Memory B cell (primary cell): Measurements from ENCODE around the gene EPB41L4A.

ENCODE experiments used
- ATAC-seq: fragments of 150-1000 bp; cut with Tn5 transposase; 2 replicates; pipeline ENCODE4 v1.10.0; 2021; ENCODE audit warnings: low read depth, mild to moderate bottlenecking, moderate library complexity
- DNase-seq, 2 donors: peaks; one replicate each; pipeline ENCODE4 v3.0.0; 2022; ENCODE audit warnings: low spot score in 2 of 2
- H3K27ac Mint-ChIP-seq: one replicate; pipeline ENCODE4 v1.8.0; 2022; ENCODE audit warnings: mild to moderate bottlenecking, moderate library complexity, mixed read lengths
- H3K27me3 Mint-ChIP-seq: one replicate; pipeline ENCODE4 v1.8.0; 2022; ENCODE audit warnings: mixed read lengths
- H3K36me3 Mint-ChIP-seq: one replicate; pipeline ENCODE4 v1.8.0; 2022; ENCODE audit warnings: mild to moderate bottlenecking, mixed read lengths
- H3K4me1 Mint-ChIP-seq: one replicate; pipeline ENCODE4 v1.8.0; 2022; ENCODE audit warnings: mixed read lengths
- H3K4me3 Mint-ChIP-seq: one replicate; pipeline ENCODE4 v1.8.0; 2022; ENCODE audit warnings: mild to moderate bottlenecking, moderate library complexity, mixed read lengths
- H3K9me3 Mint-ChIP-seq: one replicate; pipeline ENCODE4 v1.8.0; 2022; ENCODE audit warnings: mixed read lengths

The EPB41L4A gene

DNA sequence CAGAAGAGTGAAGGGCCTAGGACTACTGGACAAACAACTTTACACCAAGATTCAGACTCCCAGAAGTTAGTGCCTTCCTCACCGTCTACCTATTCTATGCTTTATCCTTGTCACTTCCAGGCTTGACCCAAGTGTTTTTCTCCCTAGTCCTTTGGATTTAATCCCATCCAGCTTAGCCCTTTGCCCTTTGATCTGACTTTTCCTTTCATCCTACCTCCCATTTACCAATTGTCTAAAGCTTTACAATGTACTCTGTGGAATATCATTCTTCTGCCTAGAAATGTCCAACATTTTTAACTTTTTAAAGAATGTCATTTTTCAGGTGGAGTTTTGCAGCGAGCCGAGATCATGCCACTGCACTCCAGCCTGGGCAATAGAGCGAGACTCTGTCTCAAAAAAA, 292.1 kb downstream of the EPB41L4A start:
- Mint-ChIP-seq H3K27me3 (peaks cover 10% of the 10 kb centered on the region), H3K9me3 (no peaks in the 10 kb centered on the region), H3K4me3 (no peak overlapping the region), H3K36me3 (no peaks in the 10 kb centered on the region), H3K27ac (no peak overlapping the region), H3K4me1 (no peaks in the 10 kb centered on the region)
- no peak for ATAC-seq
- no peak for DNase-seq

DNA sequence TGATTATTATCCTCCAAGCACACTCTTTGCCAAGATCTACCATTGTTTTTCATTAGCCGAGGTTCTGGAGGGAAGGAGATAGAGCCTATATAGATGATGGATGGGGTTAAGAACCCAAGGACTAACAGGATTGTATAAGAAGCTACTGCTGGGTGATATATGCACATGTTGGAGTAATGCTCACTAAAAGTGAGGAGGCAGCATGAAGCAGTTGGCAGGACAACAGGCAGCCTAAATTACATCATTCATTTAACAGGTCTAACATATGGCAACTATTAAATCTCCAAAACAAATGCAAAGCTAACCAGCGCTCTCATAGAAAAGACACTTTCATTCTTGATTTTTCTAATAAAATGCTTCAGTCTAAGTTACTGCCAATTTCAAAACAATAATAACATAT, 293.2 kb downstream of the EPB41L4A start:
- peaks cover 2% of the 10 kb centered on the region for H3K9me3 Mint-ChIP-seq
- DNase-seq (no peak), ATAC-seq (no peak)
- no peak overlapping the region for H3K27ac Mint-ChIP-seq
- H3K36me3 Mint-ChIP-seq = no peaks in the 10 kb centered on the region
- H3K4me3 Mint-ChIP-seq = no peak overlapping the region
- H3K27me3 Mint-ChIP-seq = peaks cover 12% of the 10 kb centered on the region
- H3K4me1 Mint-ChIP-seq = no peaks in the 10 kb centered on the region

DNA sequence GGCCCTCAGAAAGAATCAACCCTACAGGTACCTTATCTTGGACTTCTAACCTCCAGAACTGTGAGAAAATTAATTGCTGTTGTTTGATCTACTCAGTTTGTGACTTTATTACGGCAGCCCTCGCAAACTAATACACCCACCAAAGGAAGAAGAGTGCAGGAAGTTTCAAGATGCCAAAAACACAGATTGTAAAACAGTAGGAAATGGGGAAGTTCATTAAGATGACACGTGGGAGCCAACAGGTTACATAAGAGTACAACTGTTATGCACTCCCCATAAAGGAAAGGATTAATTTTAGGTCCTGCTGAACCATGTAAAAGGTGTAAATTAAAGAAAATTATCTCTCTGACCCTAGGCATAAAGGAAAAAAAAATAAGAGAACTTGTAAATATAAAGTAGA, 294.3 kb downstream of the EPB41L4A start:
- no peak for ATAC-seq
- Mint-ChIP-seq H3K4me1 (no peaks in the 10 kb centered on the region), H3K4me3 (no peak overlapping the region), H3K27ac (no peak overlapping the region), H3K27me3 (peaks cover 17% of the 10 kb centered on the region), H3K36me3 (no peaks in the 10 kb centered on the region), H3K9me3 (peaks cover 3% of the 10 kb centered on the region)
- no peak for DNase-seq

DNA sequence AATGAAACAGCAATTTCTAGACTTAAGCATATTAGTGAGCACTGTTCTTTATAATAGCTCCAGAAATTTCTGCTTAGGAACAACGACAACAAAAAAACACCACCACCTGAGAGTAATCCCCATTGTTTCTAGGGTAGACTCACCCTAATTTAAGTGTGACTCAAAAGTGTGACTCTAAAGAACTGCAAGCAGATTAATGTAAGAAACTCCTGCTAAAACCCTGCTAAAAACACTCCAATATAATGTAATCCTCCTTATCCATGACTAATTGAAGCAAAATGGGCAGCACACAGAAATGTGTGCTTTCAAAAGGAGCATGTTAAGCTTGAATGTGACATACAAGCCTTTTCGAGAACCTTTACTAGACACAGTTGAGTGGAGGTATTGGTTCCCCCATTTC, 296.0 kb downstream of the EPB41L4A start:
- Mint-ChIP-seq H3K4me1 (no peaks in the 10 kb centered on the region), H3K27ac (no peak overlapping the region), H3K27me3 (peaks cover 13% of the 10 kb centered on the region), H3K9me3 (peaks cover 3% of the 10 kb centered on the region), H3K36me3 (no peaks in the 10 kb centered on the region), H3K4me3 (no peak overlapping the region)
- ATAC-seq = no peak
- no peak for DNase-seq

DNA sequence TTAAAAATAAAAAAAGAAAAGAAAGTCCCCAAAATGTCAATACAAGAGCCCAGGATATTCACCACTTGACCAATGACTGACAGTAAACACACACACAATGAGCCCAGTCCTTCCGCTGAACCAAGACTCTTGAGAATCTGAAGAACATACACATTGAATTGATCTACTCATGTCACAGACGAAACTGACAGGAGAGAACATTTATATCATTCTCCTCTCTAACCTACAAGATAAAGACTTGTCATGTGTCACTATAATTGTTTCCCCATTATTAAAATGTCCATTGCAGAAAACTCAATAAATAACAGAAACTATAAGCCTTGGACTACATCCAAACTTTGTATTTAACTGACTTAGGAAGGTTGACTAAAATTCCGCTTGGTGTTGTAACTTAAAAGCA, 296.7 kb downstream of the EPB41L4A start:
- Mint-ChIP-seq H3K4me1 (no peaks in the 10 kb centered on the region), H3K36me3 (no peaks in the 10 kb centered on the region), H3K4me3 (no peak overlapping the region), H3K9me3 (peaks cover 3% of the 10 kb centered on the region), H3K27ac (no peak overlapping the region), H3K27me3 (peaks cover 13% of the 10 kb centered on the region)
- ATAC-seq (no peak), DNase-seq (no peak)

DNA sequence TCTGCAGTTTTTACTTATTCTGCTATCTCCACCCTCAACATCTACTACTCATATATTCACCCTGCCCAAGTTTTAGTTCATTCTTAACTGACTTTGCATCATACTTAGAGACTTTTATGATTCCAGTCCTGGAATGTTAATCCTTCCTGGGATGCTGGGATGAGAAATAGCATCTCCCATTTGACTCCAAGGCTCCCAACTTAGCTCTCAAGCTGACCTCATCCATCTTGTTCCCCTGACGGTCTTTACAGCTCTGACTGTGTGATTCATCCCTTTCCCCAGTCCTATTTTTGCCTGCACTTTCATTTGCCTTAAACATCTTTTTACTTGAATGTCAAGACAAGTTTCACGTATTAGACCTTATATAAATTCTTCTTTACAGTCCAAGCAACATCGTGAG, 297.8 kb downstream of the EPB41L4A start:
- Mint-ChIP-seq H3K4me3 (no peak overlapping the region), H3K27me3 (peaks cover 11% of the 10 kb centered on the region), H3K36me3 (no peaks in the 10 kb centered on the region), H3K9me3 (peaks cover 3% of the 10 kb centered on the region), H3K4me1 (no peaks in the 10 kb centered on the region), H3K27ac (no peak overlapping the region)
- ATAC-seq (no peak), DNase-seq (no peak)

DNA sequence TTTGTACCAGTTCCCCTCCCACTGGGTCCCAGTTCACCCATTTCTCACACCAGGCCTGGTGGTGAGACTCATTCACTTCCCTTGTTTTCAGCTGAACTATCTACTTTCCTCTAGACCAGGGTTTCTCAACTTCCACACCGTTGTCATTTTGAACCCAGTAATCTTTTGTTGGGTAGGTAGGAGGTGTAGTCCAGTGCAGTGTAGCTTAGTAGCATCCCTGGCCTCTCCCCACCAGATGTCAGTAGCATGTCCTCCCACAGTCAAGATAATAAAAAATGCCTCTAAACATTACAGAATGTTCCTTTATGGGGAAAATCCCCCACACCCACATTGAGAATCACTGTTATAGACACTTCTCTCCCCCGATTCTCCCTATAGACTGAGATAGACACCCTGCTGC, 299.1 kb downstream of the EPB41L4A start:
- Mint-ChIP-seq H3K27me3 (peaks cover 11% of the 10 kb centered on the region), H3K9me3 (peaks cover 3% of the 10 kb centered on the region), H3K27ac (no peak overlapping the region), H3K4me1 (no peaks in the 10 kb centered on the region), H3K36me3 (no peaks in the 10 kb centered on the region), H3K4me3 (no peak overlapping the region)
- DNase-seq = no peak
- ATAC-seq = no peak

DNA sequence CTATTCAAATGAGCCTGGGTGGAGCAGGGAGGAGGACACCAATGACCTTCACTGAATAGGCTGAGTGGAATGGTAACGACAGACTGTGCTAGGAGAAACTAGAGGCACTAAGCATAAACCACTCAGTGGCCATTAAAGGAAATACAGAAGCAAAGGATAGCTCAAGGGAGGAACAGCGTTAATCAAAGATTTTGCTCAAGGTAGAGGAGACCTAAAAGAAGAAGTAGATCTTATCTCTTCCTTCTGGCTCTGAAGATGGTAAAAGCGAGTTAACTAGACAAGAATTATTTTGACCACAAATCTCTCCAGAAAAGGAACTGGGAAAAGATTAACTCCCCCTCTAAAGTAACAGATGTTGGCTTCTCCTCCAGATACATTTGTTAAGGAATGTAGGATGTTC, 299.6 kb downstream of the EPB41L4A start:
- H3K9me3 Mint-ChIP-seq = peaks cover 3% of the 10 kb centered on the region
- DNase-seq (no peak), ATAC-seq (no peak)
- H3K27ac Mint-ChIP-seq = no peak overlapping the region
- no peak overlapping the region for H3K4me3 Mint-ChIP-seq
- H3K4me1 Mint-ChIP-seq = no peaks in the 10 kb centered on the region
- H3K27me3 Mint-ChIP-seq = peaks cover 9% of the 10 kb centered on the region
- H3K36me3 Mint-ChIP-seq = no peaks in the 10 kb centered on the region

DNA sequence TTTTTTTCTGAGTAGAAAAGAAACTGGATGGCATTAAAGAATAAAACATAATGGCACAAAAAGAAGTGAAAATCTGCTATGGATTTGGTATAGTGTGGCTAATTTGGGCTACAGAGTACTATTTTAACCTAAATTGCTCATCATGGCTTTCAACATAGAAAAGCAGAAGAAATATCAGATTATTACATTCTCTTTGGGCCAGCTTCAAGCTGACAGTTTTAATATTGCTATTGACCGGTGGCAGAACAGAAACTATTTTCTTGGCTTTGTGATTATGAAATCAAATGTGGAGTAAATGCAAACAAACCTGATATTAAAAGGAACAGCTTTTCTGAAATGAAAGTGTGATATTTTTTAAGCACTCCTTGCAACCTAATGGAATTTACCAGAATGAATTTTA, 301.5 kb downstream of the EPB41L4A start:
- Mint-ChIP-seq H3K27ac (no peak overlapping the region), H3K36me3 (no peaks in the 10 kb centered on the region), H3K27me3 (peaks cover 9% of the 10 kb centered on the region), H3K4me3 (no peak overlapping the region), H3K4me1 (no peaks in the 10 kb centered on the region), H3K9me3 (peaks cover 3% of the 10 kb centered on the region)
- ATAC-seq (no peak), DNase-seq (no peak)

DNA sequence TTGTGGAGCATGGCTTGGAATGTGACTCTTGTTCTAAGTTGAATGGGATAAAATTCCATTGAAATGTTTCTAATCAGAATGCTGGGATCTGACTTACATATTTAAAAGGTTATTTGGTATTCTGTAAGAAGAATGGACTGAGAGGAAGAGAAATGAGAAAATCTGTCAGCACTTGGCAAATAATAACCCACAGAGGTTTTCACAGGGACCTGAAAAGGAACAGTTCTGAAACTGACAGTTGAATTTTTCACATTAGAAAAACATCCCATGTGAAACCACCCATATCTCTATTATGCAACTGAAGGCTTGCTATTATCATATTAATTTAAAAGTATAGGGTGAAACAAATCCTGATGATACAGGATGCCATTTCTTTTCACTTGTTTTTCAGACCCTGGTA, 302.7 kb downstream of the EPB41L4A start:
- Mint-ChIP-seq H3K27ac (no peak overlapping the region), H3K36me3 (no peaks in the 10 kb centered on the region), H3K4me3 (no peak overlapping the region), H3K4me1 (no peaks in the 10 kb centered on the region), H3K27me3 (peaks cover 8% of the 10 kb centered on the region), H3K9me3 (peaks cover 2% of the 10 kb centered on the region)
- ATAC-seq = no peak
- DNase-seq = no peak

DNA sequence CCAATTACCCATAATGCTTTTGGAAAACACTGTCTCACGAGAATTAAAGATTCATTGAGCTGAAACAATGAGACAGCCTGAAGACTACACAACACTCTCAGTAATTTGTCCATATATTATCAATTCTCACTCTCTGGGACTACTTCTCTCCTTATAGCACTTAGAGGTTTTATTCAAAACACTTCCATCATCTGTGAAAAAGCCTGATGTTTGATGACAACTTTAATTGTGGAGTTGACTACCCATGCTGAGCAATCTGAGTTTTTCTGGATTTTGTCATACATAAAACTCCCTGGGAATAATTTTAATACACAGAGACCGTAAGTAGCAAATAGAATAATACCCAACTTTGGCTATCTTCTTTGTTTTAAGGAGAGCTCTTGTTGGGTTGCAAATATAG, 305.5 kb downstream of the EPB41L4A start:
- Mint-ChIP-seq H3K4me3 (no peak overlapping the region), H3K9me3 (no peaks in the 10 kb centered on the region), H3K4me1 (no peaks in the 10 kb centered on the region), H3K27me3 (no peaks in the 10 kb centered on the region), H3K36me3 (no peaks in the 10 kb centered on the region), H3K27ac (no peak overlapping the region)
- ATAC-seq = no peak
- DNase-seq = no peak
